Endodermal cell (in vitro differentiated cells): ENCODE measurements around the gene ZNF471. TPM values are rescaled to one million over a fixed set of nuclear protein-coding genes. Genes with fewer than 3 reads are reported as not detected.

Experiments used
- DNase-seq: peaks from one replicate; pipeline ENCODE4 v3.0.0-alpha.2; 2017
- H3K27ac ChIP-seq: 2 replicates; pipeline ENCODE4 v1.5.1; 2013; ENCODE audit warnings: mild to moderate bottlenecking, low read depth, low read length, moderate library complexity
- H3K27me3 ChIP-seq: 2 replicates; pipeline ENCODE4 v1.6.1; 2013; ENCODE audit warnings: mild to moderate bottlenecking, low read length, moderate library complexity; ENCODE audit not compliant: insufficient read depth, control insufficient read depth, poor library complexity, severe bottlenecking
- H3K36me3 ChIP-seq: 2 replicates; pipeline ENCODE4 v1.7.0; 2013; ENCODE audit warnings: mild to moderate bottlenecking, low read length, moderate library complexity; ENCODE audit not compliant: control insufficient read depth, insufficient read depth
- H3K4me1 ChIP-seq: one replicate; pipeline ENCODE4 v1.7.0; 2013; ENCODE audit warnings: low read length; ENCODE audit not compliant: control insufficient read depth, insufficient read depth
- H3K4me3 ChIP-seq: 2 replicates; pipeline ENCODE4 v1.5.1; 2013; ENCODE audit warnings: mild to moderate bottlenecking, low read length, moderate library complexity
- H3K9ac ChIP-seq: 2 replicates; pipeline ENCODE4 v1.6.1; 2013; ENCODE audit warnings: mild to moderate bottlenecking, low read length, moderate library complexity; ENCODE audit not compliant: poor library complexity, severe bottlenecking; ENCODE audit errors: extremely low read depth
- H3K9me3 ChIP-seq: 2 replicates; pipeline ENCODE4 v1.6.1; 2013; ENCODE audit warnings: mild to moderate bottlenecking, low read length, moderate library complexity; ENCODE audit not compliant: control insufficient read depth
- H3K27ac Mint-ChIP-seq: 2 replicates; pipeline ENCODE4 v1.8.0; 2020; ENCODE audit warnings: mixed read lengths
- H3K27me3 Mint-ChIP-seq: 2 replicates; pipeline ENCODE4 v1.8.0; 2021; ENCODE audit warnings: mild to moderate bottlenecking, mixed read lengths; ENCODE audit not compliant: insufficient read depth
- H3K36me3 Mint-ChIP-seq: 2 replicates; pipeline ENCODE4 v1.8.0; 2020; ENCODE audit warnings: low read depth, mixed read lengths
- H3K4me1 Mint-ChIP-seq: 2 replicates; pipeline ENCODE4 v1.8.0; 2020; ENCODE audit warnings: mixed read lengths
- H3K4me3 Mint-ChIP-seq: 2 replicates; pipeline ENCODE4 v1.8.0; 2020; ENCODE audit warnings: mild to moderate bottlenecking, moderate library complexity, mixed read lengths
- H3K9me3 Mint-ChIP-seq: 2 replicates; pipeline ENCODE4 v1.8.0; 2020; ENCODE audit warnings: mild to moderate bottlenecking, mixed read lengths
- WGBS, 2 experiments: methylation state at CpG; one replicate each; pipeline versions ENCODE4 v1.1.5 to v1.1.7; 2013; ENCODE audit warnings: missing lambda C conversion rate in 2 of 2, mixed read lengths in 1 of 2; ENCODE audit not compliant: insufficient coverage in 1 of 2, insufficient read length in 1 of 2; 5-methylcytosine and 5-hydroxymethylcytosine counted together
- total RNA-seq, 2 donors: library from RNA; stranded (reverse); fragmentation: NEBNext Ultra II Directional in 1 of 2; extraction: Animal tissue kit (Norgen Biotek cat#: 25700) in 1 of 2; gene quantifications; 2 replicates in 1 of 2; 3 replicates in 1 of 2; pipeline ENCODE4 v1.2.1, GENCODE V29; 2021
- TF ChIP-seq, protein P1 (sequence below): fragments of 200-600 bp; sonication (generic); conservative IDR thresholded peaks from 2 replicates; pipeline ENCODE4 v1.5.0; 2021; ENCODE audit warnings: antibody characterized with exemption, mild to moderate bottlenecking

Gene ZNF471
- total RNA-seq, 2 donors from 2014 or later: 0.07 to 3.8 TPM

DNA sequence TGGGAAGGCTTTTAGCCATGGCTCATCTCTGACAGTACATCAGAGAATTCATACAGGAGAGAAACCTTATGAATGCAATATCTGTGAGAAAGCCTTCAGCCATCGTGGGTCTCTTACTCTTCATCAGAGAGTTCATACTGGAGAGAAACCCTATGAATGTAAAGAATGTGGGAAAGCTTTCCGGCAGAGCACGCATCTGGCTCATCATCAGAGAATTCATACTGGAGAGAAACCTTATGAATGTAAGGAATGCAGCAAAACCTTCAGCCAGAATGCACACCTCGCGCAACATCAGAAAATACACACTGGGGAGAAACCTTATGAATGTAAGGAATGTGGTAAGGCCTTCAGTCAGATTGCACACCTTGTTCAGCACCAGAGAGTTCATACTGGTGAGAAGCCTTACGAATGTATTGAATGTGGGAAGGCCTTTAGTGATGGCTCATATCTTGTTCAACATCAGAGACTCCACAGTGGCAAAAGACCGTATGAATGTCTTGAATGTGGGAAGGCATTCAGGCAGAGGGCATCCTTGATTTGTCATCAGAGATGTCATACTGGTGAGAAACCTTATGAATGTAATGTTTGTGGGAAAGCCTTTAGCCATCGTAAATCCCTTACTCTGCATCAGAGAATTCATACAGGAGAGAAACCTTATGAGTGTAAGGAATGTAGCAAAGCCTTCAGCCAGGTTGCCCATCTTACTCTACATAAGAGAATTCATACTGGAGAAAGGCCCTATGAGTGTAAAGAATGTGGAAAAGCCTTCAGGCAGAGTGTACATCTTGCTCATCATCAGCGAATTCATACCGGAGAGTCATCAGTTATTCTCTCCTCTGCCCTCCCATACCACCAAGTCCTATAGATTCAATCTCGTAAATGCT, 70.3 kb downstream of the ZNF471 start:
- H3K27ac ChIP-seq: no peak overlapping the region
- no peak for DNase-seq
- TF ChIP-seq, protein P1, sequence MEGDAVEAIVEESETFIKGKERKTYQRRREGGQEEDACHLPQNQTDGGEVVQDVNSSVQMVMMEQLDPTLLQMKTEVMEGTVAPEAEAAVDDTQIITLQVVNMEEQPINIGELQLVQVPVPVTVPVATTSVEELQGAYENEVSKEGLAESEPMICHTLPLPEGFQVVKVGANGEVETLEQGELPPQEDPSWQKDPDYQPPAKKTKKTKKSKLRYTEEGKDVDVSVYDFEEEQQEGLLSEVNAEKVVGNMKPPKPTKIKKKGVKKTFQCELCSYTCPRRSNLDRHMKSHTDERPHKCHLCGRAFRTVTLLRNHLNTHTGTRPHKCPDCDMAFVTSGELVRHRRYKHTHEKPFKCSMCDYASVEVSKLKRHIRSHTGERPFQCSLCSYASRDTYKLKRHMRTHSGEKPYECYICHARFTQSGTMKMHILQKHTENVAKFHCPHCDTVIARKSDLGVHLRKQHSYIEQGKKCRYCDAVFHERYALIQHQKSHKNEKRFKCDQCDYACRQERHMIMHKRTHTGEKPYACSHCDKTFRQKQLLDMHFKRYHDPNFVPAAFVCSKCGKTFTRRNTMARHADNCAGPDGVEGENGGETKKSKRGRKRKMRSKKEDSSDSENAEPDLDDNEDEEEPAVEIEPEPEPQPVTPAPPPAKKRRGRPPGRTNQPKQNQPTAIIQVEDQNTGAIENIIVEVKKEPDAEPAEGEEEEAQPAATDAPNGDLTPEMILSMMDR: no peak
- H3K9me3 ChIP-seq: peaks cover 100% of the 10 kb centered on the region
- Mint-ChIP-seq H3K9me3 (peaks cover 95% of the 10 kb centered on the region), H3K27ac (no peak overlapping the region), H3K4me3 (no peak overlapping the region), H3K27me3 (no peaks in the 10 kb centered on the region), H3K36me3 (peaks cover 64% of the 10 kb centered on the region), H3K4me1 (no peaks in the 10 kb centered on the region)
- H3K9ac ChIP-seq: no peak overlapping the region
- H3K4me1 ChIP-seq: no peaks in the 10 kb centered on the region
- no peaks in the 10 kb centered on the region for H3K27me3 ChIP-seq
- H3K36me3 ChIP-seq: peaks cover 55% of the 10 kb centered on the region
- H3K4me3 ChIP-seq: peak overlapping the region; percentile 72
- 89 to 92% methylated on average over 10 of the region's 11 CpGs for WGBS, 2 experiments

Other genes starting within 250 kb of the ZNF471 start
- gene EDDM13, start 235.1 kb upstream of the ZNF471 start, total RNA-seq: not detected
- gene ZSCAN5A, start 193.0 kb upstream of the ZNF471 start, total RNA-seq: 10 to 100 TPM; 11.9 to 20.8 TPM
- 1 to 10 TPM; 6.4 to 6.8 TPM for gene ZNF582, start 114.3 kb upstream of the ZNF471 start, total RNA-seq
- gene ZNF583, start 103.5 kb upstream of the ZNF471 start, total RNA-seq: 1 to 10 TPM; 4.0 to 5.5 TPM
- 10 to 100 TPM in 1 of 2 donors, under 1 TPM in 1; 0.07 to 10.7 TPM for gene ZNF667, start 30.5 kb upstream of the ZNF471 start, total RNA-seq
- gene ZFP28, start 31.1 kb downstream of the ZNF471 start, total RNA-seq: 1 to 10 TPM; 4.8 to 6.8 TPM
- 1 to 10 TPM; 6.7 to 8.1 TPM for gene ZNF470, start 59.6 kb downstream of the ZNF471 start, total RNA-seq
- 1 to 10 TPM; 8.8 to 9.1 TPM for gene ZNF71, start 87.4 kb downstream of the ZNF471 start, total RNA-seq
- under 1 TPM; 0.35 to 0.64 TPM for gene SMIM17, start 135.3 kb downstream of the ZNF471 start, total RNA-seq
- gene ZNF835, start 163.9 kb downstream of the ZNF471 start, total RNA-seq: under 1 TPM; 0.13 to 0.42 TPM